ENCODE measurements around the gene ZNF506.
"Not testable (repeated sequence)": the region's sequence is repeated elsewhere in the genome, so short reads cannot be mapped to it uniquely, and the experiment has no call there.

ZNF506 gene

DNA sequence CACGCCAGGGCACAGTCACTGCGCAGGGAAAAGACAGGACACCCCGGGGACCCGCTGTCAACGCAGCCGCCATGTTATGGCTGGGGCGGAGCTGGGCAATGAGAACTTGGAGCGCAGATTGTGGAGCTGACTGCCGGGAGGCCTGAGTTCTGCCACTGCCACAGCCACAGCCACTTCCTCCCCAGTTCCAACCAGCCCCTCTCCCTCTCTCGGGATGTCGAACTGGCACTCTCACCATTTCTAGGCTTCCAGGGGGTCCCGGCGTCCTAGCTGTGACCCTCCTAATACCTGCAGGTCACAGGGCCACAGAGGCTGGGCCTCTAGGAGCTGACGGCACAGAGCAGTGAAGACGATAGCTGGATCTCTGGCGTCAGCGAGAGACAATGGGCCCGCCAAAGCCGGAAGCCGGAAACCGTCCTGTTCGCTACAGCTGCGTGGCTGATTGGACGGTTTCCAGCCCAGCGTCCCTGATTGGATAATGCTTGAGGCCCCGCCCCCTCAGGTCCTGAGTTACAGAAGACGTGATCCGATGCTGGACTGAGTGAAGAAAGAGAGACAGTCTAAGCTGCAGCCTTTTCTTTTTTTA, at the start of gene ZNF506:
Gene ZNF506, minus strand, starts transcription at position 385 of the 586 bp plus-strand sequence. Its CDS starts 147 bp downstream, at position 238.
- in situ Hi-C loops (cut with MboI; ENCODE audit: low sequenced_read_pairs): no loop called here

DNA sequence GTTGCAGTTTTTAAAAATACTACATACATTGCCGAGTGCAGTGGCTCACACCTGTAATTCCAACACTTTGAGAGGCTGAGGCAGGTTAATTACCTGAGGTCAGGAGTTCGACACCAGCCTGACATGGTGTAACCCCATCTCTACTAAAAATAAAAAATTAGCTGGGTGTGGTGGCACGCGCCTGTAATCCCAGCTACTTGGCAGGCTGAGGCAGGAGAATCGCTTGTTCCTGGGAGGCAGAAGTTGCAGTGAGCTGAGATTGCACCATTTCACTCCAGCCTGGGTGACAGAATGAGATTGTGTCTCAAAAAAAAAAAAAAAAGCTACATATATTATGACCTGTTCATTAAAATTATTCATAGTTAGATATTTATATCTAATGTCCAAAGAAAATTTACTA, 48.5 kb upstream of the ZNF506 start:
- in situ Hi-C loops (cut with MboI; ENCODE audit: low sequenced_read_pairs): not testable (repeated sequence)

DNA sequence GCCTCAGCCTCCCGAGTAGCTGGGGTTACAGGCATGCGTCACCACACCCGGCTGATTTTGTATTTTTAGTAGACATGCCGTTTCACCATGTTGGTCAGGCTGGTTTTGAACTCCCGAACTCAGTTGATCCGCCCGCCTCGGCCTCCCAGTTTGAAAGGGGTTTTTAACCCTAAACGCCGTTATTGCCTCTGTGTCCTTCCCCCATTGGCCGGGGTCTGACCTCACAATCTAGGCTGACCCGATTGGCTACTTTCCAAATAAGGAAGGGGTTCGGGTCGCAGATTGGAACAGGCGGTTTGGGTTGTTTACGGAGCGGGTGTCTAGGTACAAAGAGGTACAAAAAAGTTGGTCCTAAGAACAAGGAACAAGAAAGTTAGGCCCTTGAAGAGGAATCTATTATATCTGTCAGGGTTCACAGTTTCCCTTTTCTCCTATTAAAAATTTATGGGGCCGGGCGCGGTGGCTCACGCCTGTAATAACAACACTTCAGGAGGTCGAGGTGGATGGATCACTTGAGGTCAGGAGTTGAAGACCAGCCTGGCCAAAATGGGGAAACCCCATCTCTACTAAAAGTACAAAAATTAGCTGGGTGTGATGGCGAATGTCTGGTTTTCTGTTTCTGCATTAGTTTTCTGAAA, 45.2 kb upstream of the ZNF506 start:
- in situ Hi-C loops (cut with MboI; ENCODE audit: low sequenced_read_pairs): no loop called here

DNA sequence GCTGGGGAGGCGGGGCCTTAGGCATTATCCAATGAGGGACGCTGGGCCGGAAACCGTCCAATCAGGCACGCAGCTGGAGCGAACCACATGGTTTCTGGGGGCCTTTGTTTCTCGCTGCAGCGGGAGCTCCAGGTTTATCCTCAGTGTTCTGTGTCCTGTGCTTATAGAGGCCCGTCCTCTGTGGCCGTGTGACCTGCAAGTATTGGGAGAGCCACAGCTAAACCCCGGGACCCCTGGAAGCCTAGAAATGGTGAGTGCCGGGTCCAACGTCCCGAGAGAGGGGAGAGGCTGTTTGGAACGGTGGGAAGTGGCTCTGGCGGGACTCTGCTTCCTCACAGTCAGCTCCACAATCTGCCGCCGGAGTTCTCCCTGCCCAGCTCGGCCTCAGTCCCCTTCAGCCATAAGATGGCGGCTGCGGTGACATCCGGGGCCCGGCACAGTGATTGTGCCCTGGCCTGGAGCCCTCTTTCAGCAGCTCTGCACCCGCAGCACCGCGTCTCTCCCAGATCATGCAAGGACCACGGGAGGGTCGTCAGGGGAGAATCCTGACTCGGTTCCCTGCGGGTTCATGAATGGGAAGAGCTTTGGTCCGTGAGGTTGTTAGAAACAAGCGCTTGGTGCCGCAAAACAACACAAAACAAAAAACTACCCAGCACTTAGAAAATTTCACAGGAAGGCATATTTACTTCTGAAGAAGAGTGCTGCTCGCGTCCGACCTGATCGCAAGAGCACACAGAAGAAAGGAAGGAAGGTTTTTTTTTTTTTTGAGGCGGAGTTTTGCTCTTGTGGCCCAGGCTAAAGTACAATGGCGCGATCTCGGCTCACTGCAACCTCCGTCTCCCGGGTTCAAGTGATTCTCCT, 44.4 kb upstream of the ZNF506 start, which contains the start of gene ZNF253:
Gene ZNF253, plus strand, starts transcription at position 133 of the 861 bp plus-strand sequence. Its CDS starts 115 bp downstream, at position 248.
- in situ Hi-C loops (cut with MboI; ENCODE audit: low sequenced_read_pairs): no loop called here

DNA sequence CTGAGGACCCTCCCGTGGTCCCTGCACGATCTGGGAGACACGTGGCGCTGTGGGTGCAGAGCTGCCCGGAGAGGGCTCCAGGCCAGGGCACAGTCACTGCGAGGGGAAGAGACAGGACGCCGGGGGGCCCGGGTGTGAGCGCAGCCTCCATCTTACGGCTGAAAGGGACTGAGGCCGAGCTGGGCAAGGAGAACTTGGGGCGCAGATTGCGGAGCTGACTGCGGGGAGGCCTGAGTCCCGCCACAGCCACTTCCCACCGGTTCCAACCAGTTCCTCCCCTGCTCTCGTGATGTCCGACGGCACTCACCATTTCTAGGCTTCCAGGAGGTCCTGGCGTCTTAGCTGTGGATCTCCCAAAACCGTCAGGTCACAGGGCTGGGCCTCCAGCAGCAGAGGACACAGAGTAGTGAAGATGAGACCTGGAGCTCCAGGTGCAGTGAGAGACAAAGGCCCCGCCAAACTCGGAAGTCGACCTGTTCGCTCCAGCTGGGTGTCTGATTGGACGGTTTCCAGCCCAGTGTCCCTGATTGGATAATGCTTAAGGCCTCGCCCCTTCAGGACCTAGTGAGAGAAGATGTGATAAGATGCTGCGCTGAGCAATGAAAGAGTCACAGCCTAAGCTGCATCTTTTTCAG, 39.3 kb upstream of the ZNF506 start:
- in situ Hi-C loops (cut with MboI; ENCODE audit: low sequenced_read_pairs): no loop called here

DNA sequence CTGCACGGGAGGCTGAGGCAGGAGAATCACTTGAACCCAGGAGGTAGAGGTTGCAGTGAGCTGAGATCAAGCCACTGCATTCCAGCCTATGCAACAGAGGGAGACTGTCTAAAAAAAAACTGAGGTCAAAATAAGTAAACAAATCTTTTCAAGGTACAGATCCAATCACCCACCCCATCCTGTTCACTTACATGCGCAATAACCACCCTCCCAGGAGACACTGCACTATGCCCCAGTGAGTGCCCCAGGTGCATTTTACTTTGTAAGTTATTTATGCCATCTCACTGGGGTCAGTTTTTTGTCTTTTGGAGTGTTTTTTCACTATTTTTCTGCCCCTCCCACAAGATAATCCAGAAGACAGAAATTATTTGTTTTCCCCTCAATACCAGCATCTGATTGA, 37.2 kb upstream of the ZNF506 start:
- in situ Hi-C loops (cut with MboI; ENCODE audit: low sequenced_read_pairs): no loop called here

DNA sequence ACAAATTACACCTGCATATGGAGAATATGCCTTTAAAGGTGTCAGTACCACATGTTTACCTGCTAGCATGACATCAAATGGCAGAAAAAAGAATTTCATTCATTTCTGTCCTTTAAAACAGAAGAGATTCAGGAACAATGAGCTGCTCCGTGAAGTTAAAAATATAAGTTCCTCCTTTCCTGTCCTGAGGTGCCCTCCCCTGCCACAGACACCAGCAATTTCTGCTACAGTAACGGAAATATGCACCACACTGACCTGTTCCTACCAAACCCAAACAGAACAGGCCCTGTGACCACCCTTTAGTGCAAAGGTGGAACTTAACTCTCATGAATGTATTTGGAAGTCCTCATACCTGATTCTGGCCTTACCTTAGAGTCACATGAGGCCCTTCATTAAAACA, 30.2 kb upstream of the ZNF506 start:
- in situ Hi-C loops (cut with MboI; ENCODE audit: low sequenced_read_pairs): not testable (repeated sequence)

DNA sequence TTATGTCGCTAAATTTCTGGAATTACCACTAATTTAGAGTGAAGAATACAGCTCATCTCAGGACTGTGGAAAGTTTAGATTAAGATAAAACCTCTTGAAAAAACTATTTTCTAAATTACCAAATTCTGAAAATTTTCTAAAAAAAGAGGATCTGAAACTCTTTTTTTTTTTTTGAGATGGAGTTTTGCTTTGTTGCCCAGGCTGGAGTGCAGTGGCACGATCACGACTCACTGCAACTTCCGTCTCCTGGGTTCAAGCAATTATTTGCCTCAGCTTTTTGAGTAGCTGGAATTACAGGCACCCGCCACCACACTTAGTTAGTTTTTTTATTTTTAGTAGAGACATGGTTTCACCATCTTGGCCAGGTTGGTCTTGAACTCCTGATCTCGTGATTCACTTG, 27.5 kb upstream of the ZNF506 start:
- in situ Hi-C loops (cut with MboI; ENCODE audit: low sequenced_read_pairs): no loop called here

DNA sequence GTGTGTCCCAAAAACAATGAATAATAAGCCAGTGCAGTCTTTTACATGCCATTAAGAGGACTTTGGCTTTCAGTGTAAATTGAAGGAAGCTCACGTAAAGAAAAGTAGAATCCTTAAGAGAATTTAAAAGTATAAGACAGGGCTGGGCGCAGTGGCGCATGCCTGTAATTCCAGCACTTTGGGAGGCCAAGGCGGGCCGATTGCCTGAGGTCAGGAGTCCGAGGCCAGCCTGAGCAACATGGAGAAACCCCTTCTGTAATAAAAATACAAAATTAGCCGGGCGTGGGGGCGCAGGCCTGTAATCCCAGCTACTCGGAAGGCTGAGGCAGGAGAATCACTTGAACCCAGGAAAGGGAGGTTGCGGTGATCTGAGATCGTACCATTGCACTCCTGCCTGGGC, 26.2 kb upstream of the ZNF506 start:
- in situ Hi-C loops (cut with MboI; ENCODE audit: low sequenced_read_pairs): no loop called here

DNA sequence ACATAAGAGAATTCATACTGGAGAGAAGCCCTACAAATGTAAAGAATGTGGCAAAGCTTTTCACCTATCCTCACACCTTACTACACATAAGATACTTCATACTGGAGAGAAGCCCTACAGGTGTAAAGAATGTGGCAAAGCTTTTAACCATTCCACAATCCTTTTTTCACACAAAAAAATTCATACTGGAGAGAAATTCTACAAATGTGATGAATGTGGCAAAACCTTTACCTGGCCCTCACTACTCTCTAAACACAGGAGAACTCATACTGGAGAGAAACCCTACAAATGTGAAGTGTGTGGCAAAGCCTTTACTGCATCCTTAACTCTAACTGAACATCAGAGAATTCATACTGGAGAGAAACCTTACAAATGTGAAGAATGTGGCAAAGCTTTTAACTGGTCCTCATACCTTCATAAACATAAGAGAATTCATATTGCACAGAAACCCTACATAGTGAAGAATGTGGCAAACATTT, 14.0 kb upstream of the ZNF506 start:
- in situ Hi-C loops (cut with MboI; ENCODE audit: low sequenced_read_pairs): no loop called here

DNA sequence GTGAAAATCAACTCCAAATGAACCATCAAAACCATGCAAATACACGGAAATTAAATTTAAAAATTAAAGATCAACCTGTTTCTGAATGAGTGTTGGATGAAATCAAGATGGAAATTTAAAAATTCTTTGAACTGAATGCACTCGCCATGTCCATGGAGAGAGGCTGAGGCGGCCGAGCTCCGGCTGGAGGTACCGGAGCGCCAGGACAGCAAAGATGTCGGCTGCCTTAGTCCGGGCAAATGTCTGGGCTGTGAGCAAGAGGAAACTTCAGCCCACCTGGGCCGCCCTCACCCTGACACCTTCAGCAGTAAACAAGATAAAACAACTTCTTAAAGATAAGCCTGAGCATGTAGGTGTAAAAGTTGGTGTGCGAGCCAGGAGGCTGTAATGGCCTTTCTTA, 5.3 kb upstream of the ZNF506 start:
- in situ Hi-C loops (cut with MboI; ENCODE audit: low sequenced_read_pairs): no loop called here

DNA sequence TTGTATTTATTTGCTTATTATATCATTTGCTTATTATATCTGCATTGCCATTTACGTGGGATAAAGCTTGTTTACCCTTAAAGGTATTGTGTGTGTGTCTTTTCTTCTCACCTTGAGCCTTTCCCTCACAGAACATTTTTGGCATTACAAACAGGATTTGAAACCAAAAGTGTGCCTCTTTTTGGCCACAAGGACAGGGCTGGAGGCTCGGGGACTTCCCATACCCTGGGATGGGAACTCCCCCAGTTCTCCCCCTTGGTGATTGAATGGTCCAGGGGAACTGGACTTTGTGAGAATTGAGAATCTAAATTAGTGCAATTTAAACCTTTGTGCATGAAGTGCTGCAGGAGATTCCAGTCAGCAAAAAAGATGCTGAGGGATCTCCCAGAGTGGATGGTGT, 2.4 kb upstream of the ZNF506 start:
- in situ Hi-C loops (cut with MboI; ENCODE audit: low sequenced_read_pairs): no loop called here

DNA sequence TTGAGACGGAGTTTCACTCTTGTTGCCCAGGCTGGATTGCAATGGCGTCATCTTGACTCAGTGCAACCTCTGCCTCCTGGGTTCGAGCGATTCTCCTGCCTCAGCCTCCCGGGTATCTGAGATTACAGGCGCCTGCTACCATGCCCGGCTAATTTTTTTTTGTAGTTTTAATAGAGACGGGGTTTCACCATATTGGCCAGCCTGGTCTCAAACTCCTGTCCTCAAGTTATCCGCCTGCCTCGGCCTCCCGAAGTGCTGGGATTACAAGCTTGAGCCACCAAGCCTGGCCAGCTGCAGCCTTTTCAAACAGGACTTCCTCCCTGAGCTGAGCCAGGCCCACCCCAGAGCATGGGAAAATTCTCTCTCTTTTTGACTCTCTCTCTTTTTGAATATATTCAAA, 426 bp upstream of the ZNF506 start:
- in situ Hi-C loops (cut with MboI; ENCODE audit: low sequenced_read_pairs): not testable (repeated sequence)

DNA sequence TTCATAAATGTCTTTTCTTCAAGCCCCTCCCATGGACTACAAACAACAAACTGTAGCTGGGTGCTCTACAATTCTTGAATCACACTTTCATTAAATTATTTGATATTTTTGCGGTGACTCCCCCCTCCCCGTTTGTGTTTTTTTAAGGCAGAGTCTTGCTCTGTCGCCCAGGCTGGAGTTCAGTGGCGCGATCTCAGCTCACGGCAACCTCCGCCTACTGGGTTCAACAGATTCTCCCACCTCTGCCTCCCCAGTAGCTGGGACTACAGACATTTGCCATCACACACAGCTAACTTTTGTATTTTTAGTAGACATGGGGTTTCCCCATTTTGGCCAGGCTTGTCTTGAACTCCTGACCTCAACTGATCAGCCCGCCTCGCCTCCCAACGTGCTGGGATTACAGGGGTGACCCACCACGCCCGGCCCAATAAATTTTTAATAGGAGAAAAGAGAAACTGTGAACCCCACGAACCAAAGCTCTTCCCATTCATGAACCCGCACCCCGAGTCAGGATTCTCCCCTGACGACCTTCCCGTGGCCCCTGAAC, 703 bp downstream of the ZNF506 start:
- in situ Hi-C loops (cut with MboI; ENCODE audit: low sequenced_read_pairs): no loop called here

DNA sequence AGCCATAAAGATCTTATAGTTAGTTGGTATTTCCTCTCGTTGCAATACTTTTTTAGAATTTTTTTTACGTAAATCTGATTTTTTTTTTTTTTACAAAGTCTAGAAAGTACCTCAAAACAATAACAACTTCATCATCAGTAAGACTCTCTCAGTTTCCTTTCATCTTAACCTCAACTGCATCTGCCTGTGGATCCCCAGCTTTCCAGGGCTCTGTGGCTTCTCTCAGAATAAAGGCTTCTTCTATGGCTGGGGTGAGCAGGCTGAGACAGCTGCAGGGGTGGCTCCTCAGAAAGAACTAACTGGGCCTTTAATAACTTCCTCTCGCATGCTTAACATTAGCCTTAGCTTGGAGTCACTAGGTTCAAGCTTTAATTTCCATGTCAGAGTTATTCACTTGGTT, 4.2 kb downstream of the ZNF506 start:
- in situ Hi-C loops (cut with MboI; ENCODE audit: low sequenced_read_pairs): no loop called here

DNA sequence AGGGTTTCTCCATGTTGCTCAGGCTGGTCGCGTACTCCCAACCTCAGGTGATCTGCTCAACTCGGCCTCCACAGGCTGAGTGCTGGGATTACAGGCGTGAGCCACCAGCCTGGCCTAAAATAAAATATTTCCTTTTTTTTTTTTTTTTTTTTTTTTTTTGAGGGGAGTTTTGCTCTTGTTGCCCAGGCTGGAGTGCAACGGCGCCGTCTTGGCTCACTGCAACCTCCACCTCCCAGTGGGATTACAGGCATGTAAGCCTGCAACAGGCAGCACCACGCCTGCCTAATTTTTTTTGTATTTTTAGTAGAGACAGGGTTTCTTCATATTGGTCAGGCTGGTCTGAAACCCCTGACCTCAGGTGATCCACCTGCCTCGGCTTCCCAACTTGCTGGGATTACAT, 4.9 kb downstream of the ZNF506 start:
- in situ Hi-C loops (cut with MboI; ENCODE audit: low sequenced_read_pairs): no loop called here

DNA sequence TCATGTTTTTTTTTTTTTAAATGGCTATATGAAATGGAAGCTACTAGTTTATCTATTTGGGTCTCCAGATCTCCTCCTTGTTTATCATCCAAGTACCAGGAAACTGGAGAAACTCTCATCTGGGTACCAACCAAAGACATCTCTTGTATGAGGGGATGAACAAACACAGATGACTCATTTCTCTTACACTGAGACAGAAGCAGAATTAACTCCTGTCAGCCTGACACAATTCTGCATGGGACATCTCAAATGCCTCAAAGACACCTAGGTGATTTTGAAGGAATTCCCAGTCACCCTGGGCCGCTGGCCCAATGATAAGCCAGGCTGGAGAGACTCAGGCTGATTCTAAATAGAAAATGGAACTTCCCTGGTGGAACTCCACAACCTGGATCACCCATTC, 9.6 kb downstream of the ZNF506 start:
- in situ Hi-C loops (cut with MboI; ENCODE audit: low sequenced_read_pairs): not testable (repeated sequence)

DNA sequence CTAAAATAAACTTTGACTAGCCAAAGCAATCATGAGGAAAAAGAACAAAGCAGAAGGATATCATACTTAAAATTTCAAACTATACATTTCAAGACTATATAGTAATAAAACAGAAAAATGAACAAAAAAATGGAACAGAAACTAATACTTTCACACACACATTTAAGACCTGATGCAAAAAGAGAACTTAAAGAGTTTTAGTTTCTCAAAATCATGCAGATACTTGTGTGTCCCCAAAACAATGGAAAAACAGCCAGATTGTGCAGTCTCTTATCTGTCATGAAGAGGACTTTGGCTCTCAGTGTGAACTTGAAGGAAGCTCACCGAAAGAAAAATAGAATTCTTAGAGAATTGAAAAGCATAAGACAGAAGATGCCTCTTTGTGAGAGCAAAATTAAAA, 16.1 kb downstream of the ZNF506 start:
- in situ Hi-C loops (cut with MboI; ENCODE audit: low sequenced_read_pairs): no loop called here

DNA sequence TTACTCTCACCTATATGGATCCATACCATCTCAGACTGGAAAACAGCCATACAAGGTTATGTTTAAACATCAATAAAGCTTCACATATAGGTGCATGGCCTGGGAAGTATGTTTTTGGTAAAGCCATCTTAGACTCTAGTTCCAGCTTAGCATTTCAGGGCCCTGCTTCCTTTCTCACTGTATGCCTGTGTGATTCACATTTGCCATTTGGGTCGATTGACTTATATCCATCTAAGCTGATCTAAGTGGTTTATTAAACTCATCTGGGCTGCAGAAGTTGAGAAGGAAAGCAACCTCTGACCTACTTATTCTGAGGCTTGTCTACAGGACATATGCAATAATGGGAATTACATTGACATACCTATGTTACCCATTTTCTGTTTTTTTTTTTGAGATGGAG, 33.5 kb downstream of the ZNF506 start:
- in situ Hi-C loops (cut with MboI; ENCODE audit: low sequenced_read_pairs): no loop called here

DNA sequence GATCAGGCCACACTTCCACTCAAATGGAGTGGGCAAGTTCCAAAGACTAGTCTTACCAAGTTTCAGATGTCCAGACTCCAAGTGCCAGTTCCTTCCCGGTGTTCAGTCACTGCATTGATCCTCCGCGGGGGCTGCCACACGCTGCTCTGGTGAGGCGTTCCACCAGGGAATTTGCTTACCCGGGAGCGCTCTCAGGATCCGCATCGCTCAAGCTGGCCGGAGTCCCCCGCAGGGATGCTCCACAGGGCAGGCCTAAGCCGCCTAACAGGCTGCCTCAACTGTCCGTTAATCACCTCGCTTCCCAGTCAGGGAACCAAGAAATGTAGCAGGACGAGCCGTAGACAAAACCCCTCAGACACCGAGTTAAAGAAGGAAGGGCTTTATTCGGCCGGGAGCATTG, 36.1 kb downstream of the ZNF506 start:
- in situ Hi-C loops (cut with MboI; ENCODE audit: low sequenced_read_pairs): not testable (repeated sequence)

DNA sequence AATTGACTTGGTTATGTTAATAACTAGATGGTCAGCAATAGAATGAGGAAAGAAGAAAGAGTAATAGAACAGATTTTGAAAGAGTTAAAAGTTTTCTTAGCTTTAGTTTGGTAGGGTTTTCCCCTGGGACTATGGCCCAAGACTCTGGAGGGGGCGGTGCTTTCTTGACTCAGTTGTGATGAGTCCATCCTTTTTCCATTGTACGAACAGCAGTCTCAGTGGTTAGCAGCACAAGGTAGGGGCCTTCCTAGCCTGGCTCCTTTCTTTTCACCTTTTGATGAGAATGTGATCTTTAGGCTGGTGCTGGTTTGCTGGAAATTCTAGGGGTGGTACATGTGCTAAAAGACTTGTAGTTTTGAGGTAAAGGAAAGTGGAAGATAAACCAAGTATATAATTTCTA, 38.8 kb downstream of the ZNF506 start:
- in situ Hi-C loops (cut with MboI; ENCODE audit: low sequenced_read_pairs): no loop called here

All from HL-60/S4 treated with retinoic acid at 250 ng/mL for 4 days and 3 days (cell line).